HCT116 (cell line): Measurements from ENCODE around the gene SRSF11. TPM values are rescaled to one million over a fixed set of nuclear protein-coding genes. Genes with fewer than 3 reads are reported as not detected.

Source experiments
- ATAC-seq: fragments of 200-7000 bp; cut with Tn5 transposase; 2 replicates; pipeline ENCODE4 v1.9.1; 2020; ENCODE audit warnings: mild to moderate bottlenecking, moderate library complexity
- BruUV-seq: library from RNA; stranded (reverse); fragments of 400-500 nt; replicated peaks from 2 replicates; lab custom pipeline; 2021; lab: Mats Ljungman, UMichigan
- CTCF ChIA-PET: fragments of 300-600 bp; sonication (Branson Sonifier 250); formaldehyde crosslinking; loops from one replicate; lab custom pipeline; 2021; ENCODE audit warnings: antibody characterized with exemption; lab: Charles Lee
- POLR2A ChIA-PET: fragments of 300-600, 350-600 bp; sonication (Branson Sonifier 250); formaldehyde crosslinking; loops from one replicate; lab custom pipeline; 2021; ENCODE audit warnings: antibody characterized with exemption; lab: Charles Lee
- RAD21 ChIA-PET, 2 experiments: fragments of 300-600 bp; sonication (Branson Sonifier 250); formaldehyde crosslinking; loops; one replicate each; lab custom pipeline; 2023; ENCODE audit warnings: low total read pairs in 2 of 2; ENCODE audit not compliant: uncharacterized antibody in 2 of 2, unreplicated experiment in 2 of 2, low non-redundant PET in 1 of 2; lab: Charles Lee
- DNase-seq: peaks from one replicate; pipeline ENCODE4 v3.0.0-alpha.2; 2010; ENCODE audit warnings: low read depth, low spot score
- H2AFZ ChIP-seq: fragments of 200-600 bp; shearing (Covaris generic), sonication (generic); 2 replicates; pipeline ENCODE4 v1.6.1; 2017; ENCODE audit warnings: low read depth, mixed run types, mixed read lengths, antibody characterized with exemption, low read length; ENCODE audit not compliant: poor library complexity, severe bottlenecking
- H3K27ac ChIP-seq: 2 replicates; pipeline ENCODE4 v1.5.1; 2012; ENCODE audit warnings: low read depth, low read length
- H3K27me3 ChIP-seq: fragments of 200-600 bp; sonication (generic); 2 replicates; pipeline ENCODE4 v1.6.1; 2016; ENCODE audit warnings: mixed run types, low read length, mixed read lengths; ENCODE audit not compliant: insufficient read depth
- H3K36me3 ChIP-seq, 2 experiments: fragments of 200-500 bp in 1 of 2; fragments of 200-600 bp in 1 of 2; sonication (Bioruptor generic) in 1 of 2; sonication (generic) in 1 of 2; 2 replicates each; pipeline versions ENCODE4 v1.5.1 to v1.6.1; 2014 to 2016; ENCODE audit warnings: low read length in 2 of 2, inconsistent platforms in 1 of 2, mixed read lengths in 1 of 2, mixed run types in 1 of 2; ENCODE audit not compliant: insufficient read depth in 2 of 2, control insufficient read depth in 1 of 2
- H3K4me1 ChIP-seq, 2 experiments: fragments of 200-600 bp in 1 of 2; sonication (generic) in 1 of 2; 2 replicates each; pipeline versions ENCODE4 v1.5.1 to v1.6.1; 2012 to 2017; ENCODE audit warnings: low read length in 2 of 2, inconsistent platforms in 1 of 2, mild to moderate bottlenecking in 1 of 2, mixed read lengths in 1 of 2, mixed run types in 1 of 2, moderate library complexity in 1 of 2; ENCODE audit not compliant: insufficient read depth in 2 of 2, control insufficient read depth in 1 of 2
- H3K4me2 ChIP-seq: fragments of 200-600 bp; sonication (generic); 2 replicates; pipeline ENCODE4 v1.6.1; 2017; ENCODE audit warnings: mixed run types, low read length, mixed read lengths
- H3K4me3 ChIP-seq, 2 experiments: fragments of 200-600 bp in 1 of 2; sonication (generic) in 1 of 2; replicated peaks in 1 of 2; 2 replicates each; pipeline ENCODE4 v1.5.1; 2011 to 2016; ENCODE audit warnings: low read length in 2 of 2, control low read depth in 1 of 2, low read depth in 1 of 2, mild to moderate bottlenecking in 1 of 2, mixed read lengths in 1 of 2, mixed run types in 1 of 2
- H3K79me2 ChIP-seq: fragments of 200-600 bp; sonication (generic); 2 replicates; pipeline ENCODE4 v1.6.1; 2017; ENCODE audit warnings: mild to moderate bottlenecking, mixed run types, low read length, moderate library complexity, mixed read lengths; ENCODE audit not compliant: insufficient read depth
- H3K9ac ChIP-seq: fragments of 200-600 bp; sonication (generic); 2 replicates; pipeline ENCODE4 v1.6.1; 2016; ENCODE audit warnings: low read length, mixed read lengths
- H3K9me2 ChIP-seq: fragments of 200-600 bp; sonication (generic), shearing (Covaris generic); 2 replicates; pipeline ENCODE4 v1.6.1; 2017; ENCODE audit warnings: mixed run types, mild to moderate bottlenecking, moderate library complexity; ENCODE audit not compliant: insufficient read depth
- H3K9me3 ChIP-seq, 2 experiments: fragments of 200-500 bp in 1 of 2; fragments of 200-600 bp in 1 of 2; sonication (Bioruptor generic) in 1 of 2; sonication (generic) in 1 of 2; 2 replicates each; pipeline ENCODE4 v1.6.1; 2014 to 2017; ENCODE audit warnings: low read length in 2 of 2, mixed read lengths in 2 of 2, inconsistent platforms in 1 of 2, low read depth in 1 of 2, mild to moderate bottlenecking in 1 of 2, mixed run types in 1 of 2, moderate library complexity in 1 of 2; ENCODE audit not compliant: control insufficient read depth in 1 of 2, insufficient read depth in 1 of 2
- H4K20me1 ChIP-seq: fragments of 200-600 bp; sonication (generic), shearing (Covaris generic); 2 replicates; pipeline ENCODE4 v1.6.1; 2017; ENCODE audit warnings: mixed run types, mild to moderate bottlenecking, moderate library complexity; ENCODE audit not compliant: insufficient read depth
- ATF3 ChIP-seq: IDR thresholded peaks from 2 replicates; pipeline ENCODE4 v1.6.1; 2012
- CBX3 ChIP-seq: IDR thresholded peaks from 2 replicates; pipeline ENCODE4 v1.6.1; 2012; ENCODE audit warnings: low read depth
- CEBPB ChIP-seq: IDR thresholded peaks from 2 replicates; pipeline ENCODE4 v1.6.1; 2012; ENCODE audit warnings: low read depth
- EGR1 ChIP-seq: IDR thresholded peaks from 2 replicates; pipeline ENCODE4 v1.6.1; 2012; ENCODE audit warnings: low read depth
- EZH2 ChIP-seq: fragments of 200-600 bp; sonication (generic); IDR thresholded peaks from 2 replicates; pipeline ENCODE4 v1.6.1; 2017; ENCODE audit warnings: antibody characterized with exemption, mixed run types
- EZH2phosphoT487 ChIP-seq: fragments of 200-600 bp; IDR thresholded peaks from 2 replicates; pipeline ENCODE4 v1.6.1; 2018; ENCODE audit warnings: antibody characterized with exemption, borderline replicate concordance
- FOSL1 ChIP-seq: IDR thresholded peaks from 2 replicates; pipeline ENCODE4 v1.6.1; 2012; ENCODE audit warnings: low read depth
- JUND ChIP-seq: IDR thresholded peaks from 2 replicates; pipeline ENCODE4 v1.6.1; 2012
- POLR2A ChIP-seq: IDR thresholded peaks from 2 replicates; pipeline ENCODE4 v1.7.0; 2011; ENCODE audit warnings: borderline replicate concordance; ENCODE audit not compliant: insufficient read depth, insufficient read length; ENCODE audit errors: extremely low read depth
- POLR2AphosphoS5 ChIP-seq: IDR thresholded peaks from 2 replicates; pipeline ENCODE4 v1.6.1; 2011; ENCODE audit warnings: mild to moderate bottlenecking, low read depth, low read length, moderate library complexity
- RAD21 ChIP-seq: IDR thresholded peaks from 2 replicates; pipeline ENCODE4 v1.6.1; 2012; ENCODE audit warnings: low read depth, mild to moderate bottlenecking
- REST ChIP-seq: IDR thresholded peaks from 2 replicates; pipeline ENCODE4 v1.6.1; 2012; ENCODE audit warnings: low read depth
- SIN3A ChIP-seq: IDR thresholded peaks from 2 replicates; pipeline ENCODE4 v1.6.1; 2012; ENCODE audit warnings: low read depth
- SP1 ChIP-seq: IDR thresholded peaks from 2 replicates; pipeline ENCODE4 v1.6.1; 2012; ENCODE audit warnings: low read depth
- SRF ChIP-seq: IDR thresholded peaks from 2 replicates; pipeline ENCODE4 v1.6.1; 2012; ENCODE audit warnings: low read depth
- TCF7L2 ChIP-seq: IDR thresholded peaks from 2 replicates; pipeline ENCODE4 v1.7.0; 2011; ENCODE audit warnings: borderline replicate concordance, inconsistent platforms; ENCODE audit not compliant: insufficient read depth, insufficient read length; ENCODE audit errors: extremely low read depth
- YY1 ChIP-seq: IDR thresholded peaks from 2 replicates; pipeline ENCODE4 v1.6.1; 2011; ENCODE audit warnings: low read length, low read depth, moderate library complexity, mild to moderate bottlenecking; ENCODE audit not compliant: insufficient replicate concordance; ENCODE audit errors: extremely low read depth
- ZFX ChIP-seq: fragments of 450-650 bp; IDR thresholded peaks from 2 replicates; pipeline ENCODE4 v1.6.1; 2017
- ZNF274 ChIP-seq: fragments of 200-500 bp; sonication (Bioruptor generic); IDR thresholded peaks from 2 replicates; pipeline ENCODE4 v1.6.1; 2014; ENCODE audit warnings: mild to moderate bottlenecking, low read depth, low read length, inconsistent platforms
- intact Hi-C: fragments of 100-400 bp; cut with micrococcal nuclease; formaldehyde crosslinking; loops from 2 replicates; pipeline ENCODE4 v1.10.0; 2022
- total RNA-seq: library from RNA; stranded (reverse); gene quantifications from one replicate; pipeline ENCODE4 v1.2.1, GENCODE V29; 2021; ENCODE audit not compliant: unreplicated experiment
- TF ChIP-seq, protein P1 (sequence below), 3 experiments: fragments of 200-600 bp in 1 of 3; sonication (generic) in 1 of 3; IDR thresholded peaks in 2 of 3; conservative IDR thresholded peaks in 1 of 3; 2 replicates each; pipeline ENCODE4 v1.5.1; 2012 to 2017; ENCODE audit warnings: low read depth in 2 of 3, low read length in 2 of 3, antibody characterized with exemption in 1 of 3, borderline replicate concordance in 1 of 3, control low read depth in 1 of 3, mild to moderate bottlenecking in 1 of 3, mixed read lengths in 1 of 3, mixed run types in 1 of 3, moderate library complexity in 1 of 3; ENCODE audit not compliant: insufficient read depth in 1 of 3

Gene SRSF11
- total RNA-seq, 1 experiment from 2014 or later: 166 TPM

DNA sequence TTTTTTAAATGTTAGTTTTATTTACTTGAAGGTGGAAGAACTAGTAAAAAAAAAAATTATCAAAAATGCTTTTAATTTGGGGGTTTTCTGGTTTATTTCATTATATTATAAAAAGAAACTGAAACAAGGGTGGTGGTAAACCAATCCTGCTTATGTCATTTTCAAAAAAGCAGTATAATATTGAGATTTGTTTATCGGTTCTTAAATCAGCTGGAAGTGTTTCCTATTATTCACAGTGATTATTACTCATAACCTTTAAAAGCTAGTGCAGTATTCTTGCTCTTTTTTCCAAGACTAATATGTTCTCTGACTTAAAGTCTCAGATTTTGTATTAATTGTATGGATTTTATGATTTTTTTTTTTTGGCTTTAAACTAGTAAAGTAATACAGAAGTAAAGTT, 10.4 kb upstream of the SRSF11 start:
- Histone ChIP-seq H3K4me3 (no peak overlapping the region), H3K9ac (no peak overlapping the region), H3K4me2 (no peak overlapping the region), H3K27ac (no peak overlapping the region), H3K79me2 (peaks cover 100% of the 10 kb centered on the region), H4K20me1 (no peaks in the 10 kb centered on the region; the same call in 1 of the 2 replicates), H3K36me3 (peaks cover 0 to 5% of the 10 kb centered on the region in 2 experiments; a peak in 3 of 4 replicates), H3K9me2 (no peaks in the 10 kb centered on the region), H3K9me3 (no peaks in the 10 kb centered on the region), H3K27me3 (no peaks in the 10 kb centered on the region), H2AFZ (no peak overlapping the region), H3K4me1 (peaks cover 9 to 10% of the 10 kb centered on the region in 2 experiments; a peak in 3 of 4 replicates)
- ChIA-PET RAD21 (no interaction called here), POLR2A (no interaction called here), CTCF (no interaction called here)
- intact Hi-C loops: no loop called here
- no peak for DNase-seq
- TF ChIP-seq, protein P1, sequence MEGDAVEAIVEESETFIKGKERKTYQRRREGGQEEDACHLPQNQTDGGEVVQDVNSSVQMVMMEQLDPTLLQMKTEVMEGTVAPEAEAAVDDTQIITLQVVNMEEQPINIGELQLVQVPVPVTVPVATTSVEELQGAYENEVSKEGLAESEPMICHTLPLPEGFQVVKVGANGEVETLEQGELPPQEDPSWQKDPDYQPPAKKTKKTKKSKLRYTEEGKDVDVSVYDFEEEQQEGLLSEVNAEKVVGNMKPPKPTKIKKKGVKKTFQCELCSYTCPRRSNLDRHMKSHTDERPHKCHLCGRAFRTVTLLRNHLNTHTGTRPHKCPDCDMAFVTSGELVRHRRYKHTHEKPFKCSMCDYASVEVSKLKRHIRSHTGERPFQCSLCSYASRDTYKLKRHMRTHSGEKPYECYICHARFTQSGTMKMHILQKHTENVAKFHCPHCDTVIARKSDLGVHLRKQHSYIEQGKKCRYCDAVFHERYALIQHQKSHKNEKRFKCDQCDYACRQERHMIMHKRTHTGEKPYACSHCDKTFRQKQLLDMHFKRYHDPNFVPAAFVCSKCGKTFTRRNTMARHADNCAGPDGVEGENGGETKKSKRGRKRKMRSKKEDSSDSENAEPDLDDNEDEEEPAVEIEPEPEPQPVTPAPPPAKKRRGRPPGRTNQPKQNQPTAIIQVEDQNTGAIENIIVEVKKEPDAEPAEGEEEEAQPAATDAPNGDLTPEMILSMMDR (IDR thresholded peaks at IDR 0.05 in 2 of 3, conservative IDR thresholded peaks at IDR 0.05 in 1 of 3; ENCODE audit: borderline replicate concordance in 1 of 3, insufficient read depth in 1 of 3, low read depth in 2 of 3, low read length in 2 of 3): no peak
- TF ChIP-seq ZNF274 (no peak), TCF7L2 (no peak), POLR2AphosphoS5 (no peak), SP1 (no peak), SRF (no peak), YY1 (no peak), POLR2A (no peak), JUND (no peak), RAD21 (no peak), CBX3 (no peak), ATF3 (no peak), EGR1 (no peak), ZFX (no peak), CEBPB (no peak), EZH2phosphoT487 (no peak), EZH2 (no peak), SIN3A (no peak), REST (no peak), FOSL1 (no peak)
- BruUV-seq: no TSS peak
- no peak for ATAC-seq
